HG02852 (cell line): ENCODE data around the gene SPINK1.
"Not testable (repeated sequence)": the region's sequence is repeated elsewhere in the genome, so short reads cannot be mapped to it uniquely, and the experiment has no call there.

Experiments used
- ATAC-seq: cut with Tn5 transposase; IDR thresholded peaks from one replicate; pipeline ENCODE4 v1.9.1; 2021; ENCODE audit warnings: mild to moderate bottlenecking, moderate library complexity; ENCODE audit not compliant: unreplicated experiment

Gene SPINK1

GRCh38 chr5:147854894-147855773 lies 23.7 kb upstream of the SPINK1 start:
- ATAC-seq: no peak

- ATAC-seq: no peak
Measured at GRCh38 chr5:147854331-147854730, 22.9 kb upstream of the SPINK1 start.

GRCh38 chr5:147853372-147853987 lies 22.0 kb upstream of the SPINK1 start:
- ATAC-seq: no peak

- ATAC-seq: no peak
Measured at GRCh38 chr5:147852365-147852764, 20.9 kb upstream of the SPINK1 start.

- no peak for ATAC-seq
Measured at GRCh38 chr5:147851578-147851977, 20.1 kb upstream of the SPINK1 start.

- no peak for ATAC-seq
Measured at GRCh38 chr5:147849226-147849625, 17.8 kb upstream of the SPINK1 start.

- ATAC-seq: no peak
Measured at GRCh38 chr5:147845618-147846017, 14.1 kb upstream of the SPINK1 start.

GRCh38 chr5:147844846-147845245 lies 13.4 kb upstream of the SPINK1 start:
- ATAC-seq: no peak

- no peak for ATAC-seq
Measured at GRCh38 chr5:147842869-147843268, 11.4 kb upstream of the SPINK1 start.

- ATAC-seq: no peak
Measured at GRCh38 chr5:147836439-147836838, 5.0 kb upstream of the SPINK1 start.

- ATAC-seq: no peak
Measured at GRCh38 chr5:147835386-147835798, 3.9 kb upstream of the SPINK1 start.

GRCh38 chr5:147832541-147832940 lies 1.1 kb upstream of the SPINK1 start:
- no peak for ATAC-seq

- no peak for ATAC-seq
Measured at GRCh38 chr5:147830035-147830434, 1.4 kb downstream of the SPINK1 start.

GRCh38 chr5:147827017-147827416 lies 4.5 kb downstream of the SPINK1 start:
- not testable (repeated sequence) for ATAC-seq

GRCh38 chr5:147826361-147826760 lies 5.1 kb downstream of the SPINK1 start:
- no peak for ATAC-seq

- ATAC-seq: peak; percentile 92
Measured at GRCh38 chr5:147822686-147823491, 8.6 kb downstream of the SPINK1 start.

- ATAC-seq: not testable (repeated sequence)
Measured at GRCh38 chr5:147822222-147822621, 9.2 kb downstream of the SPINK1 start.

GRCh38 chr5:147821766-147822165 lies 9.7 kb downstream of the SPINK1 start:
- ATAC-seq: no peak

- ATAC-seq: no peak
Measured at GRCh38 chr5:147819261-147819770, 12.2 kb downstream of the SPINK1 start.

GRCh38 chr5:147818290-147818689 lies 13.2 kb downstream of the SPINK1 start:
- ATAC-seq: no peak

- ATAC-seq: no peak
Measured at GRCh38 chr5:147813696-147814095, 17.8 kb downstream of the SPINK1 start.
